BE2C (cell line): ENCODE data around the gene NTN3.
"Not testable (repeated sequence)": the region's sequence is repeated elsewhere in the genome, so short reads cannot be mapped to it uniquely, and the experiment has no call there.

Experiments used
- DNase-seq: peaks from one replicate; pipeline ENCODE4 v3.0.0-alpha.2; 2020
- H3K27me3 ChIP-seq: fragments of 250-450 bp; sonication (Bioruptor Pico); 2 replicates; pipeline ENCODE4 v1.5.1; 2020; ENCODE audit warnings: mild to moderate bottlenecking
- H3K36me3 ChIP-seq: fragments of 250-450 bp; sonication (Bioruptor Pico); 2 replicates; pipeline ENCODE4 v1.5.1; 2020; ENCODE audit warnings: mild to moderate bottlenecking
- H3K4me1 ChIP-seq: fragments of 250-450 bp; sonication (Bioruptor Pico); 2 replicates; pipeline ENCODE4 v1.5.1; 2020
- H3K4me3 ChIP-seq: 2 replicates; pipeline ENCODE4 v1.5.1; 2011; ENCODE audit warnings: low read depth, low read length
- H3K9me3 ChIP-seq: fragments of 250-450 bp; sonication (Bioruptor Pico); 2 replicates; pipeline ENCODE4 v1.5.1; 2020
- CTCF ChIP-seq: IDR thresholded peaks from 2 replicates; pipeline ENCODE4 v1.5.1; 2012; ENCODE audit warnings: mild to moderate bottlenecking, low read depth, low read length

NTN3 gene

GRCh38 chr16:2478279-2478678 lies 7.2 kb downstream of the NTN3 start:
- H3K4me1 ChIP-seq = peaks cover 22% of the 10 kb centered on the region
- DNase-seq = no peak
- peaks cover 8% of the 10 kb centered on the region; the same call in 1 of the 2 replicates for H3K36me3 ChIP-seq
- no peaks in the 10 kb centered on the region for H3K9me3 ChIP-seq
- TF ChIP-seq CTCF = no peak
- H3K4me3 ChIP-seq = no peak overlapping the region
- no peaks in the 10 kb centered on the region for H3K27me3 ChIP-seq

GRCh38 chr16:2479996-2480395 lies 8.9 kb downstream of the NTN3 start:
- not testable (repeated sequence) for H3K9me3 ChIP-seq, H3K36me3 ChIP-seq, H3K27me3 ChIP-seq, DNase-seq, H3K4me3 ChIP-seq
- peaks cover 26% of the 10 kb centered on the region for H3K4me1 ChIP-seq

DNA sequence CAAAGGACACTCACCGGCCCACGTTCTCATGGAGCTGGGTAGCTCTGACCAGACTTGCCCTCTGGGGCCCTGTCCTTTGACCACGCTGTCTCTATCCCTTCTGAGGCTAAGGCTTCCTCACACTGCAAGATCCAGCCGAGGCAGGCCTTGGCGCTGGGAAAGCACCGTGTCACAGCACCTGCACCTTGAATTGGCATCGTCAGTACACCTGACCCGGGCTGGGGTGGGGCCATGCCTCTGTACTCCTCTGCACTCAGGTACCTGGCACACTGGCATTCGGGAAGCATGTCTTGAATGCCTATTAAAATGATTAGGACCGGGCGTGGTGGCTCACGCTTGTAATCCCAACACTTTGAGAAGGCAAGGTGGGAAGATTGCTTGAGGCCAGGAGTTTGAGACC lies 9.9 kb downstream of the NTN3 start:
- no peak overlapping the region for H3K4me3 ChIP-seq
- H3K9me3 ChIP-seq = no peaks in the 10 kb centered on the region
- no peak for DNase-seq
- TF ChIP-seq CTCF = no peak
- H3K4me1 ChIP-seq = peaks cover 26% of the 10 kb centered on the region
- H3K36me3 ChIP-seq = peaks cover 8% of the 10 kb centered on the region
- no peaks in the 10 kb centered on the region for H3K27me3 ChIP-seq

- H3K4me1 ChIP-seq = peaks cover 23% of the 10 kb centered on the region
These were observed 10.6 kb downstream of the NTN3 start for GRCh38 chr16:2481676-2482075.

DNA sequence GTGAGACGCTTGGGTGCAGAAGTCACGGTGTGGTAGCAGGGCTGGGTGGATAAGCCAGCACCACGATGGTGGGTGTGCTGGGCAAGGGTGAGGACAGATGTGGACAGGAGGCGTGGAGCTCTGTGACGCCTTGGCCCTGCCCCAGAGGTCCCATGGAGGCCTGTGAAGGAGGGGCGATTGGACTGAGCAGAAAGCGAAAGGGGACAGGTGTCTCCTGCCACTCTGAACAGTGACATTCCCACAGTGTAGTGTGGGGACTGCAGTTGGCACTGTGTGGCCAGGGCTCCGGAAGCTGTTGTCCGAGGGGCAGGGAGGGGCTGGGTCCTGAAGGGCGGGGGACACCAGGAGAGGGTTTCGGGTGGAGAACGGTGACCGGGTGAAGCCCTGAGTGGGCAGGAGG lies 11.2 kb downstream of the NTN3 start:
- no peak for DNase-seq
- TF ChIP-seq CTCF = no peak
- Histone ChIP-seq H3K9me3 (no peaks in the 10 kb centered on the region), H3K4me3 (peak overlapping the region; percentile 39), H3K4me1 (peaks cover 28% of the 10 kb centered on the region), H3K36me3 (peaks cover 8% of the 10 kb centered on the region), H3K27me3 (no peaks in the 10 kb centered on the region)

More at GRCh38 chr16:2481676-2482075, 10.6 kb downstream of the NTN3 start:
- no peak overlapping the region for H3K4me3 ChIP-seq
- H3K27me3 ChIP-seq = no peaks in the 10 kb centered on the region
- H3K9me3 ChIP-seq = no peaks in the 10 kb centered on the region
- no peak for TF ChIP-seq CTCF
- peaks cover 8% of the 10 kb centered on the region for H3K36me3 ChIP-seq
- DNase-seq = no peak

DNA sequence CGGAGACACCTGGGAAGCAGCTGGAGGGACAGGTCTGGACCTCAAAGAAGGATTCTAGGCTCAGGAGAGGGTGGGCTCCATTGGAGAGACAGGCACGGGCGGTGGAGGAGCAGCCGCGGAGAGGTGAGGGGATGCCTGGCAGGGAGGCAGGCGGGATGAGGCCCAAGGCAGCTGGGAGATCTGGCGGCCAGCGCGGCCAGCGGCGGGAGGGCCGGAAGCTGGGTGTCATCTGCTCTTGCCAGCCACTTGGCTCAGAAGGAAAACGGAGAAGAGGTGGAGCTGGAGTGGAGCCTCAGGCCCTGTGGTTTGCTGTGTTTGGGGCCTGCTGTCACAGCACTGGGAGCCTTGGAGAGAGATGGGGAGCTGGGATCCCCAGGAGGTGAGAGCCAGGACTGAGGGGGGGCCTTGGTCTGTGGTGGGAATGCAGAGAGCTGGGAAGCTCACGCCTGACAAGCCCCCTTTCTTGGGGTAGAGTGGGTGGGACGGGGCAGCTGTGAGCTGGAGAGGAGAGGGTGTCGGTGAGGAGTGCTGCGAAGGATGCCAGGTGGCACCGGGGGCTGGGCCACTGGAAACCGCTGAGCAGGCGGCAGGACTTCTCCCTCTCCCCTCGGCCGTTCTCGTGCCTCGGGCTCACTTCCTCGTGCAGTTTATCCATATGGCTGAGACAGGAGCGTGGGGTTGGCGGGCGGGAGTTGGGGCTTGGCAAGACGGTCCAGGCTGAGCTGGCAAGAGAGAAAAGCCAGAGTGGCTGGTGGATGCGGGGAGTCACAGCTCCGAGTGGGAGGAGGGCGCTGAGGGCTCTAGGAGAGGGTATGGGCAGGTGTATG lies 11.8 kb downstream of the NTN3 start:
- Histone ChIP-seq H3K36me3 (peaks cover 8% of the 10 kb centered on the region), H3K4me3 (peak overlapping the region; percentile 39), H3K9me3 (no peaks in the 10 kb centered on the region), H3K27me3 (no peaks in the 10 kb centered on the region), H3K4me1 (peaks cover 33% of the 10 kb centered on the region)
- TF ChIP-seq CTCF = no peak
- peak; percentile 83 for DNase-seq
